IMR-90 (cell line): ENCODE data around the gene PEX14. TPM values are rescaled to one million over a fixed set of nuclear protein-coding genes. Genes with fewer than 3 reads are reported as not detected.

ENCODE experiments used
- ATAC-seq: fragments of 200-7000 bp; cut with Tn5 transposase; 2 replicates; pipeline ENCODE4 v1.9.1; 2020; ENCODE audit warnings: low read depth, mild to moderate bottlenecking, moderate library complexity
- BruUV-seq: library from RNA; stranded (reverse); fragments of 400-500 nt; replicated peaks from 2 replicates; lab custom pipeline; 2021; lab: Mats Ljungman, UMichigan
- CTCF ChIA-PET: fragments of 300-600 bp; formaldehyde crosslinking; extraction: SDS; loops from one replicate; lab custom pipeline; 2021; ENCODE audit warnings: antibody characterized with exemption; lab: Yijun Ruan, JAX
- POLR2A ChIA-PET: fragments of 300-600 bp; sonication (Branson Sonifier 250); formaldehyde crosslinking; loops from one replicate; lab custom pipeline; 2022; ENCODE audit warnings: antibody characterized with exemption; ENCODE audit not compliant: unreplicated experiment; lab: Charles Lee
- DNase-seq: peaks from one replicate; pipeline ENCODE4 v3.0.0; 2013
- H2AFZ ChIP-seq: replicated peaks from 2 replicates; pipeline ENCODE3; 2013; ENCODE audit warnings: low read length, mild to moderate bottlenecking; ENCODE audit not compliant: poor library complexity
- H2AK5ac ChIP-seq: 2 replicates; pipeline ENCODE4 v1.6.1; 2013; ENCODE audit warnings: low read depth, low read length, inconsistent platforms
- H2AK9ac ChIP-seq: replicated peaks from 2 replicates; pipeline ENCODE3; 2013; ENCODE audit warnings: mild to moderate bottlenecking, low read depth, low read length, moderate library complexity; ENCODE audit not compliant: poor library complexity
- H2BK120ac ChIP-seq: 2 replicates; pipeline ENCODE4 v1.6.1; 2013; ENCODE audit warnings: low read depth, low read length, inconsistent platforms
- H2BK15ac ChIP-seq: 3 replicates; pipeline ENCODE4 v1.6.1; 2013; ENCODE audit warnings: low read depth, low read length, inconsistent platforms
- H2BK20ac ChIP-seq: 2 replicates; pipeline ENCODE4 v1.6.1; 2013; ENCODE audit warnings: low read depth, mild to moderate bottlenecking, inconsistent platforms, low read length, moderate library complexity
- H2BK5ac ChIP-seq: 2 replicates; pipeline ENCODE4 v1.6.1; 2013; ENCODE audit warnings: mild to moderate bottlenecking, low read depth, low read length, inconsistent platforms; ENCODE audit not compliant: poor library complexity, severe bottlenecking
- H3K14ac ChIP-seq: replicated peaks from 2 replicates; pipeline ENCODE4 v1.6.1; 2013; ENCODE audit warnings: low read depth, low read length, inconsistent platforms
- H3K18ac ChIP-seq: 2 replicates; pipeline ENCODE4 v1.6.1; 2013; ENCODE audit warnings: low read depth, low read length, control low read depth
- H3K23ac ChIP-seq: 2 replicates; pipeline ENCODE4 v1.6.1; 2013; ENCODE audit warnings: low read depth, low read length, inconsistent platforms
- H3K27ac ChIP-seq: 2 replicates; pipeline ENCODE4 v1.5.1; 2013; ENCODE audit warnings: mild to moderate bottlenecking, control low read depth, low read length; ENCODE audit not compliant: insufficient read depth
- H3K27me3 ChIP-seq: 2 replicates; pipeline ENCODE4 v1.6.1; 2013; ENCODE audit warnings: low read length; ENCODE audit not compliant: control insufficient read depth, insufficient read depth
- H3K36me3 ChIP-seq: 2 replicates; pipeline ENCODE4 v1.6.1; 2013; ENCODE audit warnings: low read length, mixed read lengths; ENCODE audit not compliant: control insufficient read depth, insufficient read depth
- H3K4ac ChIP-seq: 2 replicates; pipeline ENCODE4 v1.6.1; 2013; ENCODE audit warnings: low read depth, low read length, inconsistent platforms
- H3K4me1 ChIP-seq: 2 replicates; pipeline ENCODE4 v1.6.1; 2013; ENCODE audit warnings: low read length, mixed read lengths; ENCODE audit not compliant: control insufficient read depth, insufficient read depth
- H3K4me2 ChIP-seq: 2 replicates; pipeline ENCODE4 v1.6.1; 2013; ENCODE audit warnings: low read depth, mild to moderate bottlenecking, control low read depth, low read length, moderate library complexity
- H3K4me3 ChIP-seq: 2 replicates; pipeline ENCODE4 v1.5.1; 2013; ENCODE audit warnings: low read depth, mild to moderate bottlenecking, control low read depth, low read length, moderate library complexity; ENCODE audit not compliant: insufficient read depth
- H3K56ac ChIP-seq: 2 replicates; pipeline ENCODE4 v1.6.1; 2013; ENCODE audit warnings: low read length, inconsistent platforms; ENCODE audit not compliant: insufficient read depth; ENCODE audit errors: extremely low read depth
- H3K79me1 ChIP-seq, 2 experiments: 2 replicates each; pipeline ENCODE4 v1.6.1; 2013; ENCODE audit warnings: low read length in 2 of 2, inconsistent platforms in 1 of 2, low read depth in 1 of 2
- H3K9ac ChIP-seq: 2 replicates; pipeline ENCODE4 v1.6.1; 2013; ENCODE audit warnings: low read depth, low read length, control low read depth
- H3K9me1 ChIP-seq: 2 replicates; pipeline ENCODE4 v1.6.1; 2013; ENCODE audit warnings: low read length, inconsistent platforms; ENCODE audit not compliant: insufficient read depth
- H3K9me3 ChIP-seq: 2 replicates; pipeline ENCODE4 v1.6.1; 2013; ENCODE audit warnings: low read length; ENCODE audit not compliant: control insufficient read depth, insufficient read depth
- H4K20me1 ChIP-seq: 2 replicates; pipeline ENCODE4 v1.6.1; 2013; ENCODE audit warnings: low read length, inconsistent platforms; ENCODE audit not compliant: insufficient read depth
- H4K5ac ChIP-seq: 2 replicates; pipeline ENCODE4 v1.6.1; 2013; ENCODE audit warnings: mild to moderate bottlenecking, low read depth, low read length, control low read depth
- H4K8ac ChIP-seq, 2 experiments: 2 replicates each; pipeline ENCODE4 v1.6.1; 2013; ENCODE audit warnings: low read depth in 2 of 2, low read length in 2 of 2, control low read depth in 1 of 2, inconsistent platforms in 1 of 2
- H4K91ac ChIP-seq: 2 replicates; pipeline ENCODE4 v1.6.1; 2013; ENCODE audit warnings: low read depth, low read length, inconsistent platforms; ENCODE audit not compliant: insufficient read depth
- FOS ChIP-seq: fragments of 150-350 bp; IDR thresholded peaks from 2 replicates; pipeline ENCODE4 v1.6.1; 2016; ENCODE audit warnings: low read depth, low read length
- MAZ ChIP-seq: IDR thresholded peaks from 2 replicates; pipeline ENCODE4 v1.6.1; 2012; ENCODE audit warnings: low read depth, mild to moderate bottlenecking, low read length, improper control_type of control experiment, moderate library complexity, borderline replicate concordance
- MXI1 ChIP-seq: IDR thresholded peaks from 2 replicates; pipeline ENCODE4 v1.6.1; 2012; ENCODE audit warnings: low read depth, mild to moderate bottlenecking, low read length, moderate library complexity, borderline replicate concordance
- RCOR1 ChIP-seq: IDR thresholded peaks from 2 replicates; pipeline ENCODE4 v1.6.1; 2012; ENCODE audit warnings: mild to moderate bottlenecking, low read length, improper control_type of control experiment; ENCODE audit not compliant: insufficient replicate concordance
- WGBS, 2 experiments: methylation state at CpG; one replicate each; pipeline versions ENCODE4 v1.1.5 to v1.1.7; 2013; ENCODE audit warnings: missing lambda C conversion rate in 2 of 2; ENCODE audit not compliant: insufficient read length in 1 of 2; ENCODE audit errors: extremely low coverage in 2 of 2; 5-methylcytosine and 5-hydroxymethylcytosine counted together
- dilution Hi-C: fragments of 300-500 bp; cut with HindIII; formaldehyde crosslinking; loops from one replicate; pipeline ENCODE4 v1.14.3; 2018; ENCODE audit warnings: low sequenced_read_pairs; ENCODE audit not compliant: unreplicated experiment
- in situ Hi-C: fragments of 300-500 bp; cut with MboI; formaldehyde crosslinking; loops from 3 replicates; pipeline ENCODE4 v1.14.3; 2019; ENCODE audit warnings: low sequenced_read_pairs, inconsistent platforms, mixed read lengths
- intact Hi-C: fragments of 100-400 bp; cut with micrococcal nuclease; formaldehyde crosslinking; loops from 2 replicates; pipeline ENCODE4 v1.10.0; 2022
- polyA plus RNA-seq, 3 experiments: library from polyadenylated mRNA; depleted of rRNA; stranded (reverse); fragments of >200 nt; gene quantifications; 2 replicates each; pipeline ENCODE4 v1.2.3, GENCODE V29; 2012; ENCODE audit warnings: low replicate concordance in 1 of 3
- total RNA-seq: library from RNA; depleted of rRNA; stranded (reverse); fragments of >200 nt; gene quantifications from 2 replicates; pipeline ENCODE4 v1.2.3, GENCODE V29; 2012

Gene PEX14
- total and polyA plus RNA-seq, 2 of the 4 experiments (the other 2 are of a cell fraction): 9.5 to 22.5 TPM

DNA sequence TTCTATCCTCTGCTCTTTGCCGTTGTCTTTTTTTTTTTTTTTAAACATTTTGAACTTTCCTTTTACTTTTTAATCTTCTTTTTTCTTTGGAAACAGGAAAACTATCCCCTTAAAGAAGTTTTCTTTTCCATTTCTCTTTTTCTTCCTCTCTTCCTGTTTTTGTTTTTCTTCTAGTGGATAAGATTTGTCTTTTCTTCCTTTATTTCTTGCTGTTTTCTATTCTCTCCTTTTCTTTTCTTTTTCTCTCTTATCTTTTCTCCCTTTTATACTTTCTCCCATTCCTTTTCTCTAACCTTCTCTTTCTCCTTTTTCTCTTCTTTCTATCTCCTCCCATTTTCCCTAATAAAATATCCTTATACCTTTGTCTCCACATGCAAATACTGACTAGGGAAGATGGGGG, 46.2 kb downstream of the PEX14 start:
- Histone ChIP-seq H2BK15ac (no peak overlapping the region), H4K20me1 (peaks cover 5% of the 10 kb centered on the region), H3K79me1 (peaks cover 37 to 48% of the 10 kb centered on the region in 2 experiments; a peak in 3 of 4 replicates), H3K18ac (no peak overlapping the region), H2BK120ac (no peak overlapping the region), H3K9ac (no peak overlapping the region), H3K4ac (no peak overlapping the region), H3K9me3 (no peaks in the 10 kb centered on the region), H4K5ac (no peak overlapping the region), H3K14ac (no peak overlapping the region), H3K27me3 (no peaks in the 10 kb centered on the region), H3K4me2 (no peak overlapping the region), H3K36me3 (no peaks in the 10 kb centered on the region), H3K56ac (no peak overlapping the region), H3K4me3 (no peak overlapping the region), H2BK5ac (no peak overlapping the region), H3K9me1 (peaks cover 3% of the 10 kb centered on the region; the same call in 1 of the 2 replicates), H2AFZ (no peak overlapping the region), H2AK5ac (no peak overlapping the region), H4K91ac (no peak overlapping the region), H3K27ac (no peak overlapping the region), H3K4me1 (0 out of 2 replicates have a peak, but pooled peaks cover 3% of the 10 kb centered on the region), H2BK20ac (no peak overlapping the region), H2AK9ac (no peak overlapping the region), H4K8ac (no peak overlapping the region), H3K23ac (no peak overlapping the region)
- ChIA-PET CTCF (no interaction called here), POLR2A (no interaction called here)
- WGBS, 2 experiments: 80% methylated on average over 1 of the region's 1 CpG; no CpG with 5 or more reads in 1 of the 2 experiments
- DNase-seq (no peak), ATAC-seq (no peak)
- BruUV-seq: no TSS peak
- intact Hi-C loops (no loop called here), in situ Hi-C loops (loop anchor here (10.0 kb wide), 1 partner anchor 174 kb away; no protein-coding TSS in a partner anchor), dilution Hi-C loops (no loop called here)
- no peak for TF ChIP-seq MAZ
- TF ChIP-seq MXI1: no peak
- no peak for TF ChIP-seq FOS
- no peak for TF ChIP-seq RCOR1
